ENCODE results near the gene EHD4. TPM values are rescaled to one million over a fixed set of nuclear protein-coding genes. Genes with fewer than 3 reads are reported as not detected.

EHD4 gene
- total RNA-seq, 4 donors from 2014 or later, result 13.2 to 31.5 (median 22.0) TPM

DNA sequence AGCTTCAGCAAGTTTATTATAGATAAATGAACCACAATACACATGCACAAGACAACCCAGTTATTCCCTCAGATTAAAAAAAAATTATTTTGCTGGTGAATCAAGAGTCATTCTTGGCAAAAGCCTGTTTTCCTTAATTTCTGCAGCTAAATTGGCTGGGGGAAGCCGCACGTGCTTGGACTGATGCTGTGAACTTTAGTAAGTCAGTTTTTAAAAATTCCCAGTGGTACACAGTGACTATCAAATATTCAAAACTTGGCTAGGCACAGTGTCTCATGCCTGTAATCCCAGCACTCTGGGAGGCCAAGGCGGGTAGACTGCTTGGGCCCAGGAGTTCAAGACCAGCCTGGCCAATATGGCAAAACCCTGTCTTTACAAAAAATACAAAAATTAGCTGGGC, 23.9 kb downstream of the EHD4 start:
- H3K27ac ChIP-seq, result peak overlapping the region in 1 of 4 donors; percentile 68

DNA sequence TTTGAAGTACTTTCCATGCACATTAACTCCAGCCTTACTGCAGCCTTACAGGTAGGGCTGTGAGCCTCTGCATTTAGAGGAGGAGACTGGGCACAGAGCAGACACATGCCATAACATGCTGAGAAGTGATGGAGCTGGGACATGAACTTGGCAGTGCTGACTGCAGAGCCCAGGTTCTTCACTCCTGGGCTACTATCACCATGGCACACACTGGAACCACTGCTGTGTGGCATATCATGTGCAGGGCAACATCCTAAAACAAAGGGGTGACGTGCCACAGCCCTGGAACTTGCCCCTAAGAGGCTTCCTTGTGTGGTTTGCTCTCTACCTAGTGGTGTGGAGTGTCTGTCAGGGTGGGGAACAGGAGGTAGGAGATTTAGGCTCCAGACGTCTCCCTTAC, 25.4 kb downstream of the EHD4 start:
- no peaks in the 10 kb centered on the region for H3K9me3 ChIP-seq
- DNase-seq (ENCODE audit: low spot score in 2 of 2), result no peak
- no peaks in the 10 kb centered on the region for H3K27me3 ChIP-seq
- TF ChIP-seq POLR2A (IDR thresholded peaks at IDR 0.05), result no peak
- TF ChIP-seq EP300 (IDR thresholded peaks at IDR 0.05), result no peak
- TF ChIP-seq, protein P1, sequence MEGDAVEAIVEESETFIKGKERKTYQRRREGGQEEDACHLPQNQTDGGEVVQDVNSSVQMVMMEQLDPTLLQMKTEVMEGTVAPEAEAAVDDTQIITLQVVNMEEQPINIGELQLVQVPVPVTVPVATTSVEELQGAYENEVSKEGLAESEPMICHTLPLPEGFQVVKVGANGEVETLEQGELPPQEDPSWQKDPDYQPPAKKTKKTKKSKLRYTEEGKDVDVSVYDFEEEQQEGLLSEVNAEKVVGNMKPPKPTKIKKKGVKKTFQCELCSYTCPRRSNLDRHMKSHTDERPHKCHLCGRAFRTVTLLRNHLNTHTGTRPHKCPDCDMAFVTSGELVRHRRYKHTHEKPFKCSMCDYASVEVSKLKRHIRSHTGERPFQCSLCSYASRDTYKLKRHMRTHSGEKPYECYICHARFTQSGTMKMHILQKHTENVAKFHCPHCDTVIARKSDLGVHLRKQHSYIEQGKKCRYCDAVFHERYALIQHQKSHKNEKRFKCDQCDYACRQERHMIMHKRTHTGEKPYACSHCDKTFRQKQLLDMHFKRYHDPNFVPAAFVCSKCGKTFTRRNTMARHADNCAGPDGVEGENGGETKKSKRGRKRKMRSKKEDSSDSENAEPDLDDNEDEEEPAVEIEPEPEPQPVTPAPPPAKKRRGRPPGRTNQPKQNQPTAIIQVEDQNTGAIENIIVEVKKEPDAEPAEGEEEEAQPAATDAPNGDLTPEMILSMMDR (IDR thresholded peaks at IDR 0.05), result no peak
- no peak overlapping the region for H3K4me3 ChIP-seq
- WGBS, 2 donors, result 92 to 100% methylated on average over 2 of the region's 2 CpGs
- peaks cover 0 to 9% (median 0%) of the 10 kb centered on the region in 3 donors for H3K36me3 ChIP-seq
- peak overlapping the region in 1 of 4 donors; percentile 30 for H3K27ac ChIP-seq
- peaks cover 0 to 58% (median 22%) of the 10 kb centered on the region in 4 donors for H3K4me1 ChIP-seq

More for the DNA sequence above, 23.9 kb downstream of the EHD4 start:
- 69 to 83% methylated on average over 3 of the region's 3 CpGs for WGBS, 2 donors
- Histone ChIP-seq H3K9me3 (no peaks in the 10 kb centered on the region), H3K36me3 (peaks cover 0 to 15% (median 0%) of the 10 kb centered on the region in 3 donors), H3K4me1 (peaks cover 0 to 54% (median 22%) of the 10 kb centered on the region in 4 donors), H3K4me3 (no peak overlapping the region), H3K27me3 (no peaks in the 10 kb centered on the region)
- DNase-seq (ENCODE audit: low spot score in 2 of 2), result peak in 1 of 2 donors; percentile 57
- TF ChIP-seq, protein P1 (IDR thresholded peaks at IDR 0.05), result no peak
- TF ChIP-seq EP300 (IDR thresholded peaks at IDR 0.05), result peak in 1 of 2 donors; percentile 61

DNA sequence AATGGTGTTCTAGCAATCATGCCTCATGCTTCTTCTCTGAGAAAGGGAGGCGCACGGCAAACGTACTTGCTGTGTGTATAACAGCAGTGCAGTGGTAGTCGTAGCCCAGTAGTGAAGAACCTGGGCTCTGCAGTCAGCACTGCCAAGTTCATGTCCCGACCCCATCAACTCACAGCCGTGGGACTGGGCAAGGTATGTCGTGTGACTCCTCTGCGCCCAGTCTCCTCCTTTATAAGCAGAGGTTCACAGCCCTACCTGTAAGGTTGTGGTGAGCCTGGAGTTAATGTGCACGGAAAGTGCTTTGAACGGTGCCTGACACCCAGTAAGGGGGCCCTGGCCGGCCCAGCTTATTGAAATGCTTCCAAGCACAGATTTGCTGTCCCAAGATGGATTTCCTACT, 26.6 kb downstream of the EHD4 start:
- no peak for DNase-seq (ENCODE audit: low spot score in 2 of 2)
- WGBS, 2 donors, result 64 to 76% methylated on average over 9 to 11 of the region's 11 CpGs
- H3K4me1 ChIP-seq, result peaks cover 0 to 46% (median 16%) of the 10 kb centered on the region in 4 donors

DNA sequence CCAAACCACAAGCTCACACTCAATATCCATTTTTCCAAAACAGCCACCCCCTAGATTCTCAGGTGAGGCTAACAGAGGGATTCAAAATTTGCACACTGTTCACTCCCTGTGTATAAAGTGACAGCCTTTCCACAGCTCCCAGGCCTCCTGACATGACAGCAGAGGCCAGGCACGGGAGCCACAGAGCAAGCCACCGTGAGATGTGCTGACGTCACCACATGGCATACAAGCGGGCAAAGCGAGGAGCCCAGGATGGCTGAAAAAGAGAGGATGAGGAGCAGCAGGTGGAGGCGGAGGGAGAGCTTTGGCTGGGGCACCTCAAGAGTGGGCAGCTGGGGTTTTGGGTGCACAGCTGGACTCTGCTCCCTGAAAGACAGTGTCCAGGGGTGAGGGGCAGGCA, 27.1 kb downstream of the EHD4 start:
- Histone ChIP-seq H3K4me3 (no peak overlapping the region), H3K27ac (peak overlapping the region in 3 of 4 donors; percentile 45 to 70 (median 70)), H3K36me3 (peaks cover 0 to 18% (median 0%) of the 10 kb centered on the region in 3 donors), H3K4me1 (peaks cover 0 to 41% (median 16%) of the 10 kb centered on the region in 4 donors), H3K27me3 (no peaks in the 10 kb centered on the region), H3K9me3 (no peaks in the 10 kb centered on the region)
- no peak for DNase-seq (ENCODE audit: low spot score in 2 of 2)
- WGBS, 2 donors, result 79 to 84% methylated on average over 6 of the region's 6 CpGs
- TF ChIP-seq, protein P1 (IDR thresholded peaks at IDR 0.05), result no peak
- no peak for TF ChIP-seq POLR2A (IDR thresholded peaks at IDR 0.05)
- TF ChIP-seq EP300 (IDR thresholded peaks at IDR 0.05), result no peak

More for the DNA sequence above, 26.6 kb downstream of the EHD4 start:
- H3K9me3 ChIP-seq, result no peaks in the 10 kb centered on the region
- peaks cover 0 to 13% (median 0%) of the 10 kb centered on the region in 3 donors for H3K36me3 ChIP-seq
- H3K4me3 ChIP-seq, result no peak overlapping the region
- peak overlapping the region in 3 of 4 donors; percentile 45 to 70 (median 70) for H3K27ac ChIP-seq
- no peak for TF ChIP-seq EP300 (IDR thresholded peaks at IDR 0.05)
- TF ChIP-seq POLR2A (IDR thresholded peaks at IDR 0.05), result no peak
- TF ChIP-seq, protein P1 (IDR thresholded peaks at IDR 0.05), result no peak
- H3K27me3 ChIP-seq, result no peaks in the 10 kb centered on the region

DNA sequence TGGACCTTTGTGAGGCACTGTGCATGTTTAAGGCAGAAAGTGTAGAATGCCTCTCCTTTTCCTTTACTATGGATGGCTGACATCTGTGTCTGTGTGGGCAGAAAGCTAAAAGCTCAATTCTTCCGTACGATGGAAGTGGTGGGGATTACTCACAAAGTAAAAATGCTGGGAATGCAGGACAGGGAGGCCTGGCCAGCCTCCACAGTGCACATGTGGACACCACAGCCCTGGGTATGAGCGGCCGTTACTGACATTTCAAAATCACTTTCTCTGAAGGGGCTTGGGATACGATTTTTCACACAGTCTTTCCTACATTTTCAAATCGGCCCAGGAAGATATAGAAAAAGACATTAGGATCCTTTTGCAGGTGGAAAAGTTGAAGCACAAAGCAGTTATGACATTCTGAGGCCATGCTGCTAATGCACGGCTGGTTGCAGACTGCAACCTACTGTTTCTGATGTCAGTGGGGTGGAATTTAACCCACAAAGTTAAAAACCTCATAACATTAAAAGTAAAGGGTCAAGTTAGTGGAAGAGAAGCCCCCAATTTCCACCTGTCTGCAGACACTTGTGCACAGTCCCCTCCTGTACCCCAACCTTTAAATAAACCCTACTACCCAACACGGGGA, 27.9 kb downstream of the EHD4 start:
- no peak overlapping the region for H3K4me3 ChIP-seq
- H3K27me3 ChIP-seq, result no peaks in the 10 kb centered on the region
- no peaks in the 10 kb centered on the region for H3K9me3 ChIP-seq
- 25% methylated on average over 8 of the region's 8 CpGs for WGBS, 2 donors
- H3K36me3 ChIP-seq, result peaks cover 0 to 22% (median 0%) of the 10 kb centered on the region in 3 donors
- TF ChIP-seq, protein P1 (IDR thresholded peaks at IDR 0.05), result no peak
- TF ChIP-seq EP300 (IDR thresholded peaks at IDR 0.05), result peak in 1 of 2 donors; percentile 57
- peak overlapping the region; percentile 23 to 70 (median 56) for H3K27ac ChIP-seq
- DNase-seq (ENCODE audit: low spot score in 2 of 2), result no peak
- H3K4me1 ChIP-seq, result peaks cover 0 to 33% (median 12%) of the 10 kb centered on the region in 4 donors
